OCI-LY1 (cell line): ENCODE data around the gene GJA1.

ENCODE experiments used
- CTCF ChIP-seq: fragments of 200-600 bp; sonication (generic), shearing (Covaris generic); IDR thresholded peaks from 2 replicates; pipeline ENCODE4 v1.5.1; 2017; ENCODE audit warnings: mild to moderate bottlenecking, antibody characterized with exemption, low read length, moderate library complexity, mixed read lengths
- EZH2 ChIP-seq: fragments of 200-600 bp; sonication (generic), shearing (Covaris generic); IDR thresholded peaks from 2 replicates; pipeline ENCODE4 v1.8.0; 2017; ENCODE audit warnings: borderline replicate concordance, mixed run types, mild to moderate bottlenecking, antibody characterized with exemption, low read length, moderate library complexity, mixed read lengths

GRCh38 chr6:121405306-121405705, 30.1 kb upstream of the GJA1 start:
- TF ChIP-seq CTCF (no peak), EZH2 (no peak)
